PC-3 (cell line): ENCODE data around the gene AOPEP.

ENCODE experiments used
- EZH2 ChIP-seq: fragments of 300-600 bp; sonication (generic); IDR thresholded peaks from one replicate; pipeline ENCODE4 v1.6.1; 2017; ENCODE audit warnings: antibody characterized with exemption, mild to moderate bottlenecking, low read length; ENCODE audit not compliant: unreplicated experiment
- EZH2phosphoT487 ChIP-seq: fragments of 300-600 bp; sonication (generic); IDR thresholded peaks from 2 replicates; pipeline ENCODE4 v1.6.1; 2018; ENCODE audit warnings: mild to moderate bottlenecking, antibody characterized with exemption, low read length, borderline replicate concordance
- TF ChIP-seq, protein P1 (sequence below): fragments of 300-600 bp; sonication (generic); conservative IDR thresholded peaks from 2 replicates; pipeline ENCODE4 v1.5.1; 2017; ENCODE audit warnings: antibody characterized with exemption, low read depth, mild to moderate bottlenecking, low read length

DNA sequence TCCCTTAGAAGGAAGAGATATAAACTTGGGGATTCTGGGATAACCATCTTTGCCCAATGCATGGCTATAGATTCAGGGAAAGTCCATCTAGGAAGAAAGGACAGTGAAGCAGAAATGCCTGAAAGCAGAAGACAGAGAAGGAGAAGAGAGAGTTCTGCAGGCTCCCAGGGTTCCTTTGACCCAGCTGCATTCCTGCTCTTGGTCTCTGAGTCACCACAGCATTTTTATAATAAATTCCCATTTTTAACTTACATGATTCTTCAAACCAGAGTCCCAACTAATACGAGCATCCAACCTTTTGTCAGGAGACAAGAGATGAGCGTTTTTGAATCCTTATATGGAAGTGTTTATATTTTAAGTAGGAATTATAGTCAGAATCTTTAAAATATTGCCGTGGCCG is 12.0 kb upstream of the AOPEP start:
- TF ChIP-seq, protein P1, sequence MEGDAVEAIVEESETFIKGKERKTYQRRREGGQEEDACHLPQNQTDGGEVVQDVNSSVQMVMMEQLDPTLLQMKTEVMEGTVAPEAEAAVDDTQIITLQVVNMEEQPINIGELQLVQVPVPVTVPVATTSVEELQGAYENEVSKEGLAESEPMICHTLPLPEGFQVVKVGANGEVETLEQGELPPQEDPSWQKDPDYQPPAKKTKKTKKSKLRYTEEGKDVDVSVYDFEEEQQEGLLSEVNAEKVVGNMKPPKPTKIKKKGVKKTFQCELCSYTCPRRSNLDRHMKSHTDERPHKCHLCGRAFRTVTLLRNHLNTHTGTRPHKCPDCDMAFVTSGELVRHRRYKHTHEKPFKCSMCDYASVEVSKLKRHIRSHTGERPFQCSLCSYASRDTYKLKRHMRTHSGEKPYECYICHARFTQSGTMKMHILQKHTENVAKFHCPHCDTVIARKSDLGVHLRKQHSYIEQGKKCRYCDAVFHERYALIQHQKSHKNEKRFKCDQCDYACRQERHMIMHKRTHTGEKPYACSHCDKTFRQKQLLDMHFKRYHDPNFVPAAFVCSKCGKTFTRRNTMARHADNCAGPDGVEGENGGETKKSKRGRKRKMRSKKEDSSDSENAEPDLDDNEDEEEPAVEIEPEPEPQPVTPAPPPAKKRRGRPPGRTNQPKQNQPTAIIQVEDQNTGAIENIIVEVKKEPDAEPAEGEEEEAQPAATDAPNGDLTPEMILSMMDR, result no peak
- TF ChIP-seq EZH2phosphoT487 (no peak), EZH2 (no peak)
